MG63 (cell line): Measurements from ENCODE around the gene IFNA13. TPM values are rescaled to one million over a fixed set of nuclear protein-coding genes. Genes with fewer than 3 reads are reported as not detected.

Experiments used
- DNase-seq: peaks from one replicate; pipeline ENCODE4 v3.0.0-alpha.2; 2020
- H3K27me3 ChIP-seq: fragments of 250-450 bp; sonication (Bioruptor Pico); 2 replicates; pipeline ENCODE4 v1.5.1; 2020; ENCODE audit warnings: mild to moderate bottlenecking, moderate library complexity
- H3K36me3 ChIP-seq: fragments of 250-450 bp; sonication (Bioruptor Pico); 2 replicates; pipeline ENCODE4 v1.5.1; 2020; ENCODE audit warnings: mild to moderate bottlenecking, moderate library complexity
- H3K4me3 ChIP-seq: fragments of 250-450 bp; sonication (Bioruptor Pico); 2 replicates; pipeline ENCODE4 v1.5.1; 2020; ENCODE audit warnings: mild to moderate bottlenecking, moderate library complexity
- H3K9me3 ChIP-seq: fragments of 250-450 bp; sonication (Bioruptor Pico); 2 replicates; pipeline ENCODE4 v1.5.1; 2020; ENCODE audit warnings: mild to moderate bottlenecking, moderate library complexity
- total RNA-seq: library from RNA; depleted of rRNA; stranded (reverse); fragments of >200 nt; shearing (Covaris generic); gene quantifications from 2 replicates; pipeline ENCODE4 v1.2.3, GENCODE V29; 2014; ENCODE audit warnings: low replicate concordance; rRNA removed

The IFNA13 gene
- total RNA-seq, 1 experiment from 2014 or later, result not detected

DNA sequence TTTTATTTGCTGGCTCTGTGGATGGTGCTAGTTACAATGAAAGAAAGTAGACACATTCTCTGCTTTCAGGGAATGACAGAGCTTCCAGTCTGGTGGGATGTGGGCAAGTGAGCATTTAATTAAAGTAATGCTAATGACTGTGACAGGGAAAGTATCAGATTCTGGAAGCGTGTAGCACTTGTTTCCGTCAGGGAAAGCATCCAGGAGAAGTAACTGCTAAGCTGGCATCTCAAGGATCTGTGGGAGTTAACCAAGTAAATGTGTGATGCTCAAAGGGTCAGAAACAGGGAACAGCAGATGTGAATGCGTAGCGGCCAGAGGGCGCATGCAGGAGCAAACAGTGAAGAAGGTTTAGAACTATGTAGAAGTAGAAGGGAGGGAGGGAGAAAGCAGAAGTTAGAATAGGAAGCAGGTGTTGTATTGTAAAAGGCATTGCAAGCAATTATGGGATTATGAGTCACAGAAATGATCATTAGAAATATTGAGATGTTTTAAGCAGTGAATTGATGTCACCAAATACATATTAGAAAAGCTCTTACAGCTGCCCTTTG is 44.9 kb downstream of the IFNA13 start:
- DNase-seq, result no peak
- peaks cover 69% of the 10 kb centered on the region for H3K36me3 ChIP-seq
- H3K4me3 ChIP-seq, result no peak overlapping the region
- H3K9me3 ChIP-seq, result no peaks in the 10 kb centered on the region
- no peaks in the 10 kb centered on the region for H3K27me3 ChIP-seq

DNA sequence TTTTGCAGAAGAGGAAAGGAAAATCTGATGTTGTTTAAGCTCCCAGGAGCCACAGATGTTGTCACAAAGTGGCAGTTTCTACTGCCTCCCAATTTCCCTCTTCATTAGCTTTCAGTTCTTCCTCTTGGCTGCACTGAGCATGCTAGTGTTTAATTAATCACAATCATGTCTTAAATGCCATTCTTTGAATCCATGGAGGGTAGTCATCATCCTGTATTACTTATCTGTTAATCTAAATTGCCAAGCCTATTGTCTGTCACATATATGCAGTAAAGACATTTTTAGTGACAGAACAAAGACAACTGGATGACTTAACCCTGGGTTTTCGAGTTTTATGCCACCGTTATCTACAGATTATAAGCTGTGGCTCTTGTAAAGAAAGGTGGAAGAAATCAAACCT is 47.4 kb downstream of the IFNA13 start:
- no peak for DNase-seq
- no peaks in the 10 kb centered on the region for H3K9me3 ChIP-seq
- no peak overlapping the region for H3K4me3 ChIP-seq
- peaks cover 46% of the 10 kb centered on the region for H3K36me3 ChIP-seq
- H3K27me3 ChIP-seq, result peaks cover 2% of the 10 kb centered on the region; the same call in 1 of the 2 replicates

DNA sequence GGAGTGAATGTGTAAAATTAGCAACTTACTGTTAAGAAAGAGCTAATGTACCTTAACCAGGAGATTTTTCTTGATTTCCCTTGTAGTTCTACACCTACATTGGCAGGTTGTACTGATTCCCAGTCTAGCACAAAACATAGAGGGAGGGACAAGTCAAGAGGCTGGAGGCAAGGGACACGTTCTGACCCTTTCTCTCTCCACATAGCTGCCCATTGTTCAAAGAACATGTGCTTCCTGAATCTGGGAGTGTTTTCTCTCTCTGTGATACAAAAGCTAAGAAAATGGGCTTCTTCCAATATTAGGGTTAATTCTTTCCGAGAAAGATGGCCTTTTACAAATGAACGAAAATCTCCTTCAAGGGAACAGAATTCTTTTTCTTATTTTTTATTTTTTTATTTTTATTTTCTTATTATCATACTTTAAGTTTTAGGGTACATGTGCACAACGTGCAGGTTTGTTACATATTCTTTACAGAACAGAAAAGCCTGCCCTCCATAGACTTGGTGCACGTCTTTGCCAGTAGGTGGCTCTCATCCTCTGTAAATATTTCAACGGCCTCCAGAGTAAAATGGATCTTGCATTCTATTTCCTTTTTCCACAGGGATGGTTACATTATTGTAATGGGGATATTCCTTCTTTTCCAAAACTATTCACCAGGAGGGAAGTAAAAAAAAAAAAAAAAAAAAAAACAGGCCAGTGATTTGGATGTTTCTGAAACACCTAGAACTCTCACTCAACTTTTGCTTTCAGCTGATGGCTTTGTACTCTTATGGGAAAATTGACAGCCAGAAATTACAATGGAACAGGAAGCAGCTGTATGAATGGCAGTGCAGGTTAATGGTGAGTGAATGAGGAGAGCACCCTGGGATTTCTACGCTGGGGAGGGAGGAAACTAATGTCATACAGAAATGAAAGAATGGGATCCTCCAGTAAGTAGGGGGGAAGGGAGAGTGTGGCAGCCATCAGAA is 49.6 kb downstream of the IFNA13 start:
- peak; percentile 73 for DNase-seq
- Histone ChIP-seq H3K4me3 (no peak overlapping the region), H3K36me3 (peaks cover 24% of the 10 kb centered on the region)

More for the DNA sequence above, 49.6 kb downstream of the IFNA13 start:
- Histone ChIP-seq H3K27me3 (peaks cover 11% of the 10 kb centered on the region), H3K9me3 (no peaks in the 10 kb centered on the region)

Other genes with a start within 250 kb of the IFNA13 start
- not detected in 2 replicates for gene IFNW1, start 226.2 kb downstream of the IFNA13 start, total RNA-seq
- not detected in 2 replicates for gene IFNA21, start 201.4 kb downstream of the IFNA13 start, total RNA-seq
- not detected in 2 replicates for gene IFNA4, start 180.5 kb downstream of the IFNA13 start, total RNA-seq
- gene IFNA7, start 165.9 kb downstream of the IFNA13 start, total RNA-seq, result not detected in 2 replicates
- gene IFNA10, start 160.9 kb downstream of the IFNA13 start, total RNA-seq, result not detected in 2 replicates
- gene IFNA16, start 150.7 kb downstream of the IFNA13 start, total RNA-seq, result not detected in 2 replicates
- not detected in 2 replicates for gene IFNA17, start 139.8 kb downstream of the IFNA13 start, total RNA-seq
- gene IFNA14, start 128.1 kb downstream of the IFNA13 start, total RNA-seq, result not detected in 2 replicates
- gene IFNA5, start 62.7 kb downstream of the IFNA13 start, total RNA-seq, result not detected in 2 replicates
- 46.6 and 58.6 TPM in 2 replicates for gene KLHL9, start 32.7 kb downstream of the IFNA13 start, total RNA-seq
- not detected in 2 replicates for gene IFNA6, start 17.2 kb downstream of the IFNA13 start, total RNA-seq
- gene IFNA2, start 17.3 kb upstream of the IFNA13 start, total RNA-seq, result not detected in 2 replicates
- gene IFNA8, start 41.1 kb upstream of the IFNA13 start, total RNA-seq, result not detected in 2 replicates
- not detected in 2 replicates for gene IFNA1, start 72.4 kb upstream of the IFNA13 start, total RNA-seq
- gene IFNE, start 114.3 kb upstream of the IFNA13 start, total RNA-seq, result 0.92 TPM in 1 of 2 replicates, not detected in the other